Activated CD4-positive, alpha-beta T cell treated with anti-CD3 and anti-CD28 coated beads, Interleukin-2, amount 50 U/mL, for 16 hours (primary cell): ENCODE measurements around the gene DGLUCY.
"Not testable (repeated sequence)": the region's sequence is repeated elsewhere in the genome, so short reads cannot be mapped to it uniquely, and the experiment has no call there.

Experiments
- DNase-seq: peaks from one replicate; pipeline ENCODE4 v3.0.0-alpha.2; 2020

The DGLUCY gene

DNA sequence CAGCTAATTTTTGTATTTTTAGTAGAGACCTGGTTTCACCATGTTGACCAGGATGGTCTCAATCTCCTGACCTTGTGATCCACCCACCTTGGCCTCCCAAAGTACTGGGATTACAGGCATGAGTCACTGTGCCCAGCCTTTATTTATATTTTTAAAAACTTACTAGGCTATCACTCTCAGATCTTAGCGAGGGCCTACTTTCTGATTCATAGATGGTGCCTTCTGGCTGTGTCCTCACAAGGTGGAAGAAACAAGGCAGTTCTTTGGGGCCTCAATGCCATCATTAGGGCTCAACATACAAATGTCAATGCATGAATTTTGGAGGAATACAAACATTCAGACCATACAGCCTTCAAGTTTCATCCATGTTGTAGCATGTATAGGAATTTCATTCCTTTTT lies 2.4 kb upstream of the DGLUCY start:
- DNase-seq = no peak

- no peak for DNase-seq
Observed at GRCh38 chr14:91112194-91112593, 1.7 kb upstream of the DGLUCY start.

GRCh38 chr14:91114079-91115065 lies 499 bp downstream of the DGLUCY start:
- DNase-seq = peak; percentile 93

DNA sequence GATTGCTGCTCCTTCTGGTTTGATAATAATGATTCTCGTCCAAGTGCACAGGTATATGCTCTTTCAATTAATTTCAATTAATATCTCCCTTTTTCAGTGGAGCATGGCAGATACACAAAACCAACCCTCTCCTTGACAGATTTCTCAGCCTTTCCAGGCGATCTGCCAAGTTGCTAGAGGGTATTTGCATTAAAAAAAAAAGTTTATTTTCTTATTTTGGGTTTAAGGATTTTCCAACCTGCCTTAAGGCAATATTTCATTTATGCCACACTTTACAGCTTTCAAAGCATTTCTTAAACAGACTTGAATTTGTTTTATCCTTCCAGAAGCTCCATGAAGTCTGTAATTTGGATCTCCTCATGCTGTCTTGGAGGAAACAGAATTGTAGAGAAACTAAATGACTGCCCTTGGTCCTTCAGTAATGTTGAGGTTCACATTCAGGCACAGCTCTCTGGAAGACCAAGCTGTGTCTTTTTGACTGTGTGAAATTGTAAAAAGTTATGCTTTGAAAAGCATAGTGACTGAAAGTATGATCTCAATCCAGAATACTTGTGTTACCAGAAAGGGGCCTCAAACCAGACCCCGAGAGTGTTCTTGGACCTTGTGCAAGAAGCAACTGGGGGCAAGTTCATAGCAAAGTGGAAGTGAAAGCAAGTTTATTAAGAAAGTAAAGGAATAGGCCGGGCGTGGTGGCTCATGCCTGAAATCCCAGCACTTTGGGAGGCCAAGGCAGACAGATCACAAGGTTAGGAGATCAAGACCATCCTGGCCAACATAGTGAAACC lies 2.3 kb downstream of the DGLUCY start:
- peak; percentile 47 for DNase-seq

- peak; percentile 70 for DNase-seq
Observed at GRCh38 chr14:91116913-91117588, 3.2 kb downstream of the DGLUCY start.

- DNase-seq = no peak
Observed at GRCh38 chr14:91117960-91118359, 4.1 kb downstream of the DGLUCY start.

- no peak for DNase-seq
Observed at GRCh38 chr14:91118511-91119068, 4.7 kb downstream of the DGLUCY start.

DNA sequence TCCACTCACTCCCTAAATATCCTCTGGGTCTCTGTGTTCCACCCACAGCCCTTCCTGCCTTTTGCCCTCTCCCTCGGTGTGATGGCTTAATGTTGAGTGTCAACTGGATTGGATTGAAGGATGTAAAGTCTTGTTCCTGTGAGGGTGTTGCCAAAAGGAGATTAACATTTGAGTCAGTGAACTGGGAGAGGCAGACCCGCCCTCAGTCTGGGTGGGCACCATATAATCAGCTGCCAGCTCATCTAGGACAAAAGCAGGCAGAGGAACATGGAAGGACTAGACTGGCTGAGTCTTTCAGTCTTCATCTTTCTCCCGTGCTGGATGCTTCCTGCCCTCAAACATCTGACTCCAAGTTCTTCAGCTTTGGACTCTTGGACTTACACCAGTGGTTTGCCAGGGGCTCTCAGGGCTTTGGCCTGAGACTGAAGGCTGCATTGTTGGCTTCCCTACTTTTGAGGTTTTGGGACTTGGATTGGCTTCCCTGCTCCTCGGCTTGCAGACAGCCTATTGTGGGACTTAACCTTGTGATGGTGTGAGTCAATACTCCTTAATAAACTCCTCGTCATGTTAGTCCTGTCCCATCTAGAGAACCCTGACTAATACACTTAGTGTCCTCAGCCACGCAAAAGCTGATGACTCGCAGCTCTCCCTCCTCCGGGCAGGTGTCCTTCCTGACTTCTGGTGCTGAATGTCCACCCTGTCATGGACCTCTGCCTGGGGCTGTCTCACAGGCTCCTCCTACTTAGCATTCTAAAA lies 5.9 kb downstream of the DGLUCY start:
- no peak for DNase-seq

DNA sequence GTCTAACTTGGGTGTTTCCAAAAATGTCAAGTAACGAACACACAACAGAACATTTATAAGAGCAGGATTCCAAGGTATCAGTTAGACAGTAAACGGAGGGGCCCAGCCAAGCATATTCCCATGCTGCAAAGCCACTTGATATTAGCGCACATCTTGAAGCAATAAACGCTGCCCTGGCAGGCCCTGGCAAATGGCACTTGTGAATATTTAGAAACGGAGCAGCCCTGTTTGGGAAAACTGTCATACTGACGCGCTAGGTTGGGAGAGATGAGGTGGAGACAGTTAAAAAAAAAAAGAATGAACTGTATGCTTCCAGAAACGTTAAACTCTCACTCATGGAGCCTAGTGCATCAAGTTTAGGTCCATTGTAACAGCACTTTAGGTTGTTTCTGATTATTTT lies 9.3 kb downstream of the DGLUCY start:
- no peak for DNase-seq

DNA sequence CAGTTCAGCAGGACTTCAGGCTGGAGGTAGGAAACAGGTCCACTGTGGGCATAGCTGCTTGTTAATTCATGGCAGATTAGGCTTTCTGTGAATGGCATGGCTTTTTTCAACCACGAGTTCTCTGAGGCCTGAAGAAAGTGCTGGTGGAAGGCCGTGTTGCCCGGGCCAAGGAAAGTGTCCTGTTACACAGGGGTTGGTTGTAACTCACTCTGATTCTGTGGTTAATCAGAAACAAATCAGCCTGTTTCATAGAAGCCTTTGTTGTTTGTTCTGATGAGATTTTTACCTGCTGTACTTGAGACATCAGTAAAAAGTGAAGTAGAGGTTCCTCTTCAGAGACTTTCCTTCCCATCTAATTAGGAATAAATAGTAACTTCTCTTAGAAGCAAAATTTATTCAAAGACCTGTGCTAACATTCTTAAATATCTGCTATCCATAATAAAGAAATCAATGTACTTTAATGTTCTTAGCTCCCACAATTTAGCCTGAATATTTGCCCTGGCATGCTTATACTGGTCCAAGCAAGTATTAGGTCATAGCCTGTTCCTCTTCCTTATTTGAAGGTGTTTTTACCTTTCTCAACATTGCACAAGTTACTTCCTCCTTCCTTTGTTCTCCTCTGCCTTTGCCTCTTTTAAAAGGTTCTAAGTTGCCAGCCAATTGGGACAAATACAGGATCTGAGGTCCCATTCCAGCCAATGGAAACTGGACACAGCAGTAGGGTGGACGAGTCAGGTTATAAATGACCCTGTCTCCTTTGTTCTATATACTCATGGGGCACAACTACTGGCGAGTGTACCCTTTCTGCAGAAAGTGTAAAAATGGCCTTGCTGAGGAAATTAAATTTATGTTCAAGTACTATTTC lies 10.8 kb downstream of the DGLUCY start:
- not testable (repeated sequence) for DNase-seq

GRCh38 chr14:91125271-91125660 lies 11.4 kb downstream of the DGLUCY start:
- DNase-seq = no peak

- DNase-seq = no peak
Observed at GRCh38 chr14:91125801-91126200, 11.9 kb downstream of the DGLUCY start.

DNA sequence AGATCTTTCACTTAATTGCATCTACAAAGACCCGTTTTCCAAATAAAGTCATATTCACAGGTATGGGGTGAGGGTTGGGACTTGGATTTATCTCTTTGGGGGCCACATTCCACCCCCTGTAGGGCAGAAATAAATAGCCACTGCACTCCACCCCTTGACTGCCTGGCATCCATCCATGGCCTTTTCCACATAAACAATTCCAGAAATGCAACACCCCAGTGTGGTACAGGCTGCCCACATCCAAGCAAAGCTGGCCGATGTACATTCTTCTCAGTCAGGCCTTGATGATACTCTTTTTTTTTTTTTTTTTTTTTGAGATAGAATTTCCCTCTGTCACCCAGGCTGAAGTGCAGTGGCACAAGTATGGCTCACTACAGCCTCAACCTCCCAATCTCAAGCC lies 12.9 kb downstream of the DGLUCY start:
- DNase-seq = no peak

DNA sequence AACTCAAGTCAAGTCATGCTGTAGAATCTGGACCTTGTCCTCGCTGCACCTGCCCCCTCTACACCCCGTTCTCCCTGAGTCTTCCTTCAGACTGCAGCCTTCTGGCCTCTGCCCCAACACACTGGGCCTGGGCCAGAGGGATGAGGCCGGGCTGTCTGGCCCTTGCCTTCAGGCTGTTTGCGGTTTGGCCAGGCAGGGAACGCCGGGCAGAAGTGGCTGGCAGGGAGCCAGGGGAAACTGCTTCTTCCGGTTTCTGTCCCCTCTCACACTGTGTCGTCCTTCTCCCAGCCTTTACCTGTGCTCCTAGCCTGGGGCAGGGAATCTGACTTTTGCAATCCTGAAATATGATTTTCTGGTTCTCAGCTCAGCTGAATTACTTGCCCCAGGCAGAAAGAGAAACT lies 13.5 kb downstream of the DGLUCY start:
- DNase-seq = no peak

DNA sequence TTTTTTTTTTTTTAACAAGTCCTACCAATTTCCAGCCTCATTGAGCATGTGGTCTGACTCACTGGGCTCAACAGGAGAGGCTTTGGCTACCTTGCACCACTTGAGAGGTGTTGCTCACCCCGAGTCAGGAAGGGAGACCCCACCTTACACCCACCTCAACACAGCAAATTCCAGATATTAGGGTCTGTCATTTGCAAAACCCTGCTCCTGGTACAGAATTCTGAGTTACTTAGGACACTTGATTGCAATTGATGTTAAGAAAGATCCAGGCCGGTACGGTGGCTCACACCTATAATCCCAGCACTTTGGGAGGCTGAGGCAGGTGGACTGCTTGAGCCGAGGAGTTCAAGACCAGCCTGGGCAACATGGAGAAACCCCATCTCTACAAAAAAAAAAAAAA lies 14.1 kb downstream of the DGLUCY start:
- DNase-seq = no peak

DNA sequence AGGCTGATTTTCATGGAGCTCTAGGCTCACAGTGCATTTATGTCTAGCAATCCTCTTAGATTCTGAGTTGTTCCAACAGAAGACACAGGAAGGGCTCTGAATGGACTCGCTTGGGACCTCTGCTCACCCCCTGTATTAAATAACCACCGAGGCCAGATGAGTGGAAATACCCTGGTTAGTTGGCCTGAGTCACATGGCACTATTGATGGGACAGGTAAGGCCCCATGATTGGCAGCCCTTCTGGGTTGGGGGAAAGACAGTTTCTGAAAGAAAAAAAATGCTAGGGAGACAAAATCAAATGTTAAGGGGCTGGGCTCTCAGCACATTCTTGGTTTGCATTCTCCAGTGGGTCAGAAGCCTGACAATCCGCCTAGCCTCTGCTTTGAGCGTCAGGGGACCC lies 14.8 kb downstream of the DGLUCY start:
- no peak for DNase-seq

GRCh38 chr14:91129261-91129660 lies 15.4 kb downstream of the DGLUCY start:
- DNase-seq = no peak

DNA sequence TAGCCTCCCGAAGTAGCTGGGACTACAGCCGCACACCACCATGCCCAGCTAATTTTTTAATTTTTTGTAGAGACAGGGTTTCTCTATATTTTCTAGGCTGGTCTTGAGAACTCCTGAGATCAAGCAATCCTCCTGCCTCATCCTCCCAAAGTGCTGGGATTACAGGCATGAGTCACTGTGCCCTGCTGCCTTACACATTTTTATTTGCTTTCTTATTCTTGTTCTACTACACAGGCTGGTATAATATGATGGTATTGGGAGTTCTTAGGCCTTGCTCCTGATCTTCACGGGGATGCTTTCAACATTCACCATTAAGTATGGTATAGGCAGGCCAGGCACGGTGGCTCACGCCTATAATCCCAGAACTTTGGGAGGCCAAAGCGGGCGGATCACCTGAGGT lies 21.2 kb downstream of the DGLUCY start:
- no peak for DNase-seq

GRCh38 chr14:91138511-91139359 lies 24.9 kb downstream of the DGLUCY start:
- DNase-seq = peak; percentile 72

- no peak for DNase-seq
Observed at GRCh38 chr14:91139776-91140175, 25.9 kb downstream of the DGLUCY start.
